ENCODE data around the gene M1AP.

Gene M1AP

DNA sequence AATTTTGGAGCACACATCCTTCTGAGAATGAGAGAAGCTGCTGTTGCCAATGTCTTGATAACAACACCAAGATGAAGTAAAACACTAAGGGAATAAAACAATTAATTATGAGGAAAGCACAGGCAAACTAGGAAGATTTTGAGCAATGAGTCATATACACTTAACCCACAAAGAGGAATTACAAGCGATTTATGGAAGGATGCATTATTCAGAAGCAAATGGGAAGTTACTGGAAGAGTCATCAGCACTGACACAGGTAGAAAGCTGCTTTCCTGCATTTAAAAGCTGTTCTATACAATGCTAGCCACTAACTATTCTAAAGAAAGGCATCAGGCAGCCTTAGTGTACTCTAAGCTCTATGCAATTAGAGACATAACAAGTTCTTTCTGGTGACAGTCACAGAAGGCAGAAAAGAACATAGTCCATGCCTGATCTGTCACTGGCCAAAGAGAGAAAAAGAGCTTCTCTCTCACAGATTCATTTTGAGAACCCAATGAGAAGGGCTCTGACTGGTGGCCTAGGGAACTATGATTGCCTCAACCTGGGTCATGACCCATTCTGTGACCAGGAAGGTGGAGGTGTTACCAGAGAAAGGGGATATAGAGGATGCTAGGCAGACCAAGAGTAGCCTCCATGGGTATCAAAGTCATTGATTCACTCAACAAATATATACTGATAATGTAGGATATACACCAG is 45.4 kb downstream of the M1AP start:
- H3K4me3 ChIP-seq (ENCODE audit: low read depth, low read length), result no peak overlapping the region
- TF ChIP-seq, protein P1, sequence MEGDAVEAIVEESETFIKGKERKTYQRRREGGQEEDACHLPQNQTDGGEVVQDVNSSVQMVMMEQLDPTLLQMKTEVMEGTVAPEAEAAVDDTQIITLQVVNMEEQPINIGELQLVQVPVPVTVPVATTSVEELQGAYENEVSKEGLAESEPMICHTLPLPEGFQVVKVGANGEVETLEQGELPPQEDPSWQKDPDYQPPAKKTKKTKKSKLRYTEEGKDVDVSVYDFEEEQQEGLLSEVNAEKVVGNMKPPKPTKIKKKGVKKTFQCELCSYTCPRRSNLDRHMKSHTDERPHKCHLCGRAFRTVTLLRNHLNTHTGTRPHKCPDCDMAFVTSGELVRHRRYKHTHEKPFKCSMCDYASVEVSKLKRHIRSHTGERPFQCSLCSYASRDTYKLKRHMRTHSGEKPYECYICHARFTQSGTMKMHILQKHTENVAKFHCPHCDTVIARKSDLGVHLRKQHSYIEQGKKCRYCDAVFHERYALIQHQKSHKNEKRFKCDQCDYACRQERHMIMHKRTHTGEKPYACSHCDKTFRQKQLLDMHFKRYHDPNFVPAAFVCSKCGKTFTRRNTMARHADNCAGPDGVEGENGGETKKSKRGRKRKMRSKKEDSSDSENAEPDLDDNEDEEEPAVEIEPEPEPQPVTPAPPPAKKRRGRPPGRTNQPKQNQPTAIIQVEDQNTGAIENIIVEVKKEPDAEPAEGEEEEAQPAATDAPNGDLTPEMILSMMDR (IDR thresholded peaks at IDR 0.05; ENCODE audit: control insufficient read depth, extremely low read depth, insufficient read depth), result no peak
- DNase-seq (ENCODE audit: low read depth), result no peak

DNA sequence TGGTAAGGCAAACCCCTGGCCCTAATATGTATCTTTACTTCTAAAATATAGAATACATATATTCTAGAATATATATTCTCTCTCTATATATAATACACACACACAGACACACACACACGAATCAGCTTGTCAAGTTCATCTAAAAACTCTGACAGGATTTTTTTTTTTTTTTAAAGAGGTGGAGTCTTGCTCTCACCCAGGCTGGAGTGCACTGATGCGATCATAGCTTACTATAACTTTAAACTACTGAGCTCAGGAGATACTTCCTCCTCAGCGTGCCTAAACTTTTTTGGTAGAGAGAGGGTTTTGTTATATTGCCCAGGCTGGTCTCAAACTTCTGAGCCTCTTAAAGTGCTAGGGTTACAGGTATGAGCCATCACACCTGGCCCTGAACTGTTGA is 48.5 kb downstream of the M1AP start:
- TF ChIP-seq, protein P1 (IDR thresholded peaks at IDR 0.05; ENCODE audit: control insufficient read depth, extremely low read depth, insufficient read depth), result no peak
- no peak for DNase-seq (ENCODE audit: low read depth)
- H3K4me3 ChIP-seq (ENCODE audit: low read depth, low read length), result no peak overlapping the region

DNA sequence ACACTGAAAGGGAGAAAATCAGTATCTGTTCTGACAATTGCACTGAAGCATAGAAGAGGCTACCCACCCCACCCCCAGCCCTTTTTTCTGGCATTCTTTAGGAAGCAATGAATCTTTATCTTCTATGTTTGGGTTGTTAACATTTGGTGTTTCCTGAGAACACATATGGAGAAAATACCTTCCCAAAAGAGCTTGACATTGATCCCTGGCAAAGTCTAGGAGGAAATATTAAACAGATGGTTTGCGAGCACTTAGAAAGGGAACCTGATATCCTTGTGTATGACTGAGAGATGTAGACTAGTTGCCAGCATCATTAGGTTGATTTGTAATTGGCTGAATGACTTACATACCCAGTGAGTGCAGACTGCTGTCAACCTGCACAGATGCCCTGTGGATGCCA is 50.7 kb downstream of the M1AP start:
- TF ChIP-seq, protein P1 (IDR thresholded peaks at IDR 0.05; ENCODE audit: control insufficient read depth, extremely low read depth, insufficient read depth), result no peak
- H3K4me3 ChIP-seq (ENCODE audit: low read depth, low read length), result no peak overlapping the region
- no peak for DNase-seq (ENCODE audit: low read depth)

DNA sequence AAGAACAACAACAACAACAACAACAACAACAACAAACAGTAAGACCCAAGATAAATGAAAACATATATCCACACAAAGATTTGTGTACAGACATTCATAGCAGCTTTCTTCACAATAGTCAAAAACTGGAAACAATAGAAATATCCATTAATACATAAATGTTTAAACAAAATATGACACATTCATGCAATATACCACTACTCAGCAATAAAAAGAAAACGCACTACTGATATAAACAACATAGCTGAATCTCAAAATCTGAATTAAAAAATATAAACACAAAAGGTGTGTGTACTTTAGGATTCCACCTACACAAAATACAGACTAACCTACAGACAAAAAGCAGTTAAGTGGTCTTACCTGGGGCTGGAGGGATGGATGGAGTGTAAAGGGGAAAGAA is 51.5 kb downstream of the M1AP start:
- no peak overlapping the region for H3K4me3 ChIP-seq (ENCODE audit: low read depth, low read length)
- DNase-seq (ENCODE audit: low read depth), result no peak
- TF ChIP-seq, protein P1 (IDR thresholded peaks at IDR 0.05; ENCODE audit: control insufficient read depth, extremely low read depth, insufficient read depth), result no peak

DNA sequence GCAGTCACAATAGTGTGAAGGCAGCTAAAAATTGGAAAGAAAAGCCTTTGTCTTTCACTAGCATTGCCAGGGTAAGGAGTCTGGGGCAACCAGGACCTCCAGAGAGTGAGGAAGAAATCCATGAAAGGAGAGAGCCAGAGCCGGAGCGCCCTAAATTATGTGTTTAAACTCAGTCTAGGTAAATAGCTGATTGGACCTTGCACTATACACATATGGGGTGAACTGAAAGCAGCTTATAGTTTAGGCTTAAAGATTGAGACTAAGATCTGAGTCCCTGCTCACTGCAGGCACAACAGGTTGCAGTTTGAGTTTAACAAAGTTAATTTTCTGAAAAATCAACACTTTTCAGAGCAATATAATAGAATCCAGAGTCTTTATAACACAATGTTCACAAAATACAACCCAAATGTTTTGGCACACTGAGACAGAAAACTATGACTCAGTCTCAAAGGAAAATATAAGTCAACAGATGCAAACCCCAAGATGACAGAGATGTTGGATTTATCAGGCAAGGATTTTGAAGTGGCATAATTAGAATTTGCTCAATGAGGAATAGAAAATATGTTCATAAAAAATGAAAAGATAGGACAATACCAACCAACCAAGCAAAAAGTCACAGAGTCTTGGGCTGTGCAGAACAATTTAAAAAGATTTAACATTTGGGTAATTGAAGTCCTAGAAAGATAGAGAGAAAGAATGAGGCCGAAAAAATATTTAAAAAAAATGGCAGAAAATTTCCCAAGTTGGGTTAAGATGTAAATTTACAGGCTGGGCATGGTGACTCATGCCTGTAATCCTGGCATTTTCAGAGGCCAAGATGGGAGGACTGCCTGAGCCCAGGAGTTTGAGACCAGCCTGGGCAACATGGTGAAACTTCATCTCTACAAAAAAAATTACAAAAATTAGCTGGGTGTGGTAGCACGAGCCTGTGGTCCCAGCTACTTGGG is 54.0 kb downstream of the M1AP start:
- no peak for DNase-seq (ENCODE audit: low read depth)
- no peak overlapping the region for H3K4me3 ChIP-seq (ENCODE audit: low read depth, low read length)
- TF ChIP-seq, protein P1 (IDR thresholded peaks at IDR 0.05; ENCODE audit: control insufficient read depth, extremely low read depth, insufficient read depth), result no peak

DNA sequence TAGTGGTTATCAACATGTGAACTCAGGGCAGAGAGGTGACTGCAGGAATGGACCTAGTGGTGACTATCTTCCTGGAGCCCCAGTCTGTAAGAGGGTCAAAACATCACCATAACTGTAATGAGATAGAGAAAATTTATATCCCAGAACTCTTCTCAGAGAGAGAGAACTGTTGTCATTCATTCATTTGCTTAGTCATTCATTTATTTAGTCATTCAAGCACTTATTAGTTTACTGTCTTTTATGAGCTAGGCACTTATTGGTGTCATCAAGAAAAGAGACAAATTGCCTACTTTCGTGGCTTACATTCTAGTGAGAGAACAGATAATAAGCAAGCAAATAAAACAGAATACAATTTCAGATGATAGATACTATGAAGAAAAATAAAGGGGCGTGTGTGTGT is 59.5 kb downstream of the M1AP start:
- no peak for DNase-seq (ENCODE audit: low read depth)
- TF ChIP-seq, protein P1 (IDR thresholded peaks at IDR 0.05; ENCODE audit: control insufficient read depth, extremely low read depth, insufficient read depth), result no peak

More for the DNA sequence above, 59.5 kb downstream of the M1AP start:
- no peak overlapping the region for H3K4me3 ChIP-seq (ENCODE audit: low read depth, low read length)

Measured in LNCaP clone FGC (cell line).